A673 (cell line): ENCODE data around the gene PLEKHO2. TPM values are rescaled to one million over a fixed set of nuclear protein-coding genes. Genes with fewer than 3 reads are reported as not detected.

Source experiments
- BruUV-seq: library from RNA; stranded (reverse); fragments of 400-500 nt; replicated peaks from 2 replicates; lab custom pipeline; 2021; lab: Mats Ljungman, UMichigan
- CTCF ChIA-PET: fragments of 300-600 bp; sonication (Branson Sonifier 250); formaldehyde crosslinking; loops from one replicate; lab custom pipeline; 2022; ENCODE audit warnings: antibody characterized with exemption; lab: Charles Lee
- POLR2A ChIA-PET: fragments of 300-600 bp; sonication (Branson Sonifier 250); formaldehyde crosslinking; loops from one replicate; lab custom pipeline; 2022; ENCODE audit warnings: antibody characterized with exemption; ENCODE audit not compliant: low non-redundant PET; lab: Charles Lee
- DNase-seq: peaks from one replicate; pipeline ENCODE4 v3.0.0-alpha.2; 2015; ENCODE audit warnings: low spot score
- H3K27ac ChIP-seq: fragments of 200-600 bp; sonication (generic); 2 replicates; pipeline ENCODE4 v1.5.1; 2016; ENCODE audit warnings: mixed run types, low read depth, mild to moderate bottlenecking, mixed read lengths, antibody characterized with exemption, low read length; ENCODE audit not compliant: poor library complexity, severe bottlenecking
- H3K27me3 ChIP-seq: fragments of 200-600 bp; sonication (generic); replicated peaks from 2 replicates; pipeline ENCODE4 v1.6.1; 2017; ENCODE audit warnings: mixed run types, low read depth, mild to moderate bottlenecking, mixed read lengths, antibody characterized with exemption, low read length; ENCODE audit not compliant: insufficient read depth, poor library complexity
- H3K36me3 ChIP-seq: fragments of 200-600 bp; sonication (generic); 2 replicates; pipeline ENCODE4 v1.6.1; 2016; ENCODE audit warnings: mixed run types, mild to moderate bottlenecking, mixed read lengths, antibody characterized with exemption, low read length; ENCODE audit not compliant: insufficient read depth, poor library complexity, severe bottlenecking
- H3K4me1 ChIP-seq: fragments of 200-600 bp; sonication (generic); 2 replicates; pipeline ENCODE4 v1.6.1; 2017; ENCODE audit warnings: mixed run types, mild to moderate bottlenecking, mixed read lengths, antibody characterized with exemption, low read length; ENCODE audit not compliant: insufficient read depth, poor library complexity, severe bottlenecking
- H3K4me3 ChIP-seq: fragments of 200-600 bp; sonication (generic); 2 replicates; pipeline ENCODE4 v1.5.1; 2016; ENCODE audit warnings: low read depth, mixed run types, mild to moderate bottlenecking, mixed read lengths, low read length; ENCODE audit not compliant: poor library complexity, severe bottlenecking
- H3K9me3 ChIP-seq: fragments of 200-600 bp; sonication (generic); 2 replicates; pipeline ENCODE4 v1.6.1; 2016; ENCODE audit warnings: mixed run types, low read depth, mild to moderate bottlenecking, mixed read lengths, antibody characterized with exemption, low read length; ENCODE audit not compliant: poor library complexity, severe bottlenecking
- EZH2 ChIP-seq: fragments of 200-600 bp; sonication (generic); IDR thresholded peaks from 2 replicates; pipeline ENCODE4 v1.6.1; 2017; ENCODE audit warnings: borderline replicate concordance, low read depth, mild to moderate bottlenecking, mixed read lengths, antibody characterized with exemption, low read length; ENCODE audit not compliant: poor library complexity, severe bottlenecking
- intact Hi-C: fragments of 100-400 bp; cut with micrococcal nuclease; formaldehyde crosslinking; loops from one replicate; pipeline ENCODE4 v1.10.0; 2022; ENCODE audit not compliant: unreplicated experiment
- total RNA-seq: library from RNA; stranded (reverse); gene quantifications from 2 replicates; pipeline ENCODE4 v1.2.3, GENCODE V29; 2021
- TF ChIP-seq, protein P1 (sequence below): fragments of 300-800, 200-600 bp; sonication (generic); conservative IDR thresholded peaks from 2 replicates; pipeline ENCODE4 v1.5.1; 2017; ENCODE audit warnings: low read depth, mild to moderate bottlenecking, antibody characterized with exemption, low read length, moderate library complexity, mixed read lengths

PLEKHO2 gene
- total RNA-seq, 1 experiment from 2014 or later = 8.9 TPM

DNA sequence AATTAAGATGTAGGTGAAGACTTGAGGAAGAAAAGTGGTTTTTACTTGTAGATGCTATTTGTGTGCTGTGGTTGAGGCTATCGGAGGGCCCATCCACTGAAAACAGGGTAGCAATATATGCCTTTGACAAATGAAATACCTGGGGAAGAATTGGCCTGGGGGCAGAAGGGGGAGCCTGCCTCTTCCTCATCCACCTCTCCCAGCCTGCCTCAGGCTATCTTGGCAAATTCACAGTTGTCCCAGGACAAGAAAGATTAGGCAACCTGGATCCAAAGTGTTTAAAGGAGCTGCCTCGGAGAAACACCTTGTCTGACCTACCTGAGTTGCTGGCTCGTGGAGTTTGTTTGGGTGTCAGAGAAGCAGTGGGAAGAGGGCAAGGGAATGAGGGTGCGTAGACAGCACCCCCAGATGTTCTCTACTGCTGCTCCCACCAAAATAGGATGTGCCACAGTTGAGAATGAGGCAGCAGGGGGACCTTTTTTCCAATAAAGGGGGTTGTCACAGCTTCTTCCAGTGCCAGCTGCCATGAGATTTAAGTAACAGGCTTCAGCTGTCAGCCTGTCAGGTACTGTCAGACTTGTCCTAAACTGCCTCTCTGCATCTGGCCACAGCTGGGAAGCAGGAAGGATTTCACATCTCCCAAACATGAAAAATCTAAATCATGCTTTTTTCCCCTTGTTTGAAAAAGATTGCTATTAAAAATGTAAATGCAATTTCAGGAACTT lies 9.2 kb downstream of the PLEKHO2 start:
- no peaks in the 10 kb centered on the region for H3K9me3 ChIP-seq
- ChIA-PET CTCF (no interaction called here), POLR2A (no interaction called here)
- H3K27me3 ChIP-seq = no peaks in the 10 kb centered on the region
- no peak overlapping the region for H3K4me3 ChIP-seq
- TF ChIP-seq, protein P1, sequence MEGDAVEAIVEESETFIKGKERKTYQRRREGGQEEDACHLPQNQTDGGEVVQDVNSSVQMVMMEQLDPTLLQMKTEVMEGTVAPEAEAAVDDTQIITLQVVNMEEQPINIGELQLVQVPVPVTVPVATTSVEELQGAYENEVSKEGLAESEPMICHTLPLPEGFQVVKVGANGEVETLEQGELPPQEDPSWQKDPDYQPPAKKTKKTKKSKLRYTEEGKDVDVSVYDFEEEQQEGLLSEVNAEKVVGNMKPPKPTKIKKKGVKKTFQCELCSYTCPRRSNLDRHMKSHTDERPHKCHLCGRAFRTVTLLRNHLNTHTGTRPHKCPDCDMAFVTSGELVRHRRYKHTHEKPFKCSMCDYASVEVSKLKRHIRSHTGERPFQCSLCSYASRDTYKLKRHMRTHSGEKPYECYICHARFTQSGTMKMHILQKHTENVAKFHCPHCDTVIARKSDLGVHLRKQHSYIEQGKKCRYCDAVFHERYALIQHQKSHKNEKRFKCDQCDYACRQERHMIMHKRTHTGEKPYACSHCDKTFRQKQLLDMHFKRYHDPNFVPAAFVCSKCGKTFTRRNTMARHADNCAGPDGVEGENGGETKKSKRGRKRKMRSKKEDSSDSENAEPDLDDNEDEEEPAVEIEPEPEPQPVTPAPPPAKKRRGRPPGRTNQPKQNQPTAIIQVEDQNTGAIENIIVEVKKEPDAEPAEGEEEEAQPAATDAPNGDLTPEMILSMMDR = no peak
- no peak for TF ChIP-seq EZH2
- no peaks in the 10 kb centered on the region for H3K4me1 ChIP-seq
- no peaks in the 10 kb centered on the region for H3K36me3 ChIP-seq
- BruUV-seq = no TSS peak
- DNase-seq = no peak
- intact Hi-C loops = no loop called here
- peak overlapping the region; percentile 30 for H3K27ac ChIP-seq

DNA sequence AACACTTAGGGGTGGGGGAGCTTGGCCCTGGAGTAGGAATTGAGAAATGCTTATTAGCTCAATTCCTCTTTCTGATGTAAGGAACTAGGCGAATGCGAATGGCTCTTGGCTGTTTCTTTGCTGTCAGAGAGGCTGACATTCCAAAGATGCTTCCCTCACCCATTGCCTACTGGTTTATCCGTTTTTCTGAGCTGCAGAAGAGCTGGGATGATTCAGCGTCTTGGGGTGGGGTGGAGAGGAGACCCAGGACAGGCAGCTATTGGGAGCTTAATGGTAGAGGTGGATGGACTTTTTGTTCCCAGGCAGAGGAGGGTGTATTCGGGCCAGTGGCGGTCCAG lies 9.8 kb downstream of the PLEKHO2 start:
- H3K4me1 ChIP-seq = no peaks in the 10 kb centered on the region
- no peaks in the 10 kb centered on the region for H3K36me3 ChIP-seq
- no TSS peak for BruUV-seq
- CTCF ChIA-PET = no interaction called here
- intact Hi-C loops = no loop called here
- H3K9me3 ChIP-seq = no peaks in the 10 kb centered on the region
- no peak overlapping the region for H3K4me3 ChIP-seq
- POLR2A ChIA-PET = no interaction called here
- no peaks in the 10 kb centered on the region for H3K27me3 ChIP-seq
- H3K27ac ChIP-seq = peak overlapping the region; percentile 30
- DNase-seq = no peak
- TF ChIP-seq, protein P1 = no peak
- no peak for TF ChIP-seq EZH2

DNA sequence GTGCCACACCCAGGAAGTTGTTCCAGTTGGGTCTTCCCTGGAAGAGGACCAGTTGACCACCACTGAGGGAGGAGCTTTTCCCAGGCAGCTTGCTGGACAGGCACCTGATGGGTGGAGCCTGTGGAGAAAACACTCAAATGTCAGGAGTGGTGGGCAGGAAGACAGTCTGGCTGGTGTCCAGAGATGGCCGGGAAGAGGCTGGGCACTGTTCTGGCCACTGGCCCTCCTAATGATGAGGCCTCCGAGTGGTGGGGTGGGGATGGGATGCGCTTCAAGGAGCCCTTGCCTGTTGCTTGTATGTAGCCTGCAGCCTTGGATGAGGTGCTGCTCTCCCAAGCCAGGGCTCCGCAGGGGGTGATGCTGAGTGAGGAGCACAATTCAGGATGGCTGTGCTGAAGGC lies 12.3 kb downstream of the PLEKHO2 start:
- no TSS peak for BruUV-seq
- Histone ChIP-seq H3K9me3 (no peaks in the 10 kb centered on the region), H3K27me3 (no peaks in the 10 kb centered on the region), H3K27ac (no peak overlapping the region), H3K4me1 (peaks cover 7% of the 10 kb centered on the region), H3K4me3 (no peak overlapping the region), H3K36me3 (no peaks in the 10 kb centered on the region)
- TF ChIP-seq, protein P1 = no peak
- no peak for TF ChIP-seq EZH2
- CTCF ChIA-PET = no interaction called here
- DNase-seq = no peak
- POLR2A ChIA-PET = no interaction called here
- intact Hi-C loops = no loop called here
